SK-MEL-5 (cell line): ENCODE measurements around the gene POU2F2. TPM values are rescaled to one million over a fixed set of nuclear protein-coding genes. Genes with fewer than 3 reads are reported as not detected.

ENCODE experiments used
- DNase-seq: peaks from one replicate; pipeline ENCODE4 v3.0.0-alpha.2; 2016; ENCODE audit warnings: low read depth, low spot score
- in situ Hi-C: cut with HindIII; loops from 2 replicates; pipeline ENCODE4 v1.10.0; 2016; ENCODE audit warnings: low sequenced_read_pairs, high pct_unique_total_duplicates, low pct_unique_long_range_greater_than_20kb
- polyA plus RNA-seq, 2 experiments: library from polyadenylated mRNA; depleted of rRNA; stranded (reverse); fragments of >200 nt; gene quantifications; 2 replicates each; pipeline ENCODE4 v1.2.3, GENCODE V29; 2015
- total RNA-seq: library from RNA; depleted of rRNA; stranded (reverse); fragments of >200 nt; shearing (Covaris generic); gene quantifications from 2 replicates; pipeline ENCODE4 v1.2.3, GENCODE V29; 2014; rRNA removed

POU2F2 gene
- not detected in 2 replicates for total RNA-seq
- polyA plus RNA-seq (2015; cell fraction: cytosol; rRNA removed) = 0.05 TPM in 1 of 2 replicates, not detected in the other
- polyA plus RNA-seq (2015; cell fraction: nucleus; rRNA removed) = 0.18 and 0.74 TPM in 2 replicates

DNA sequence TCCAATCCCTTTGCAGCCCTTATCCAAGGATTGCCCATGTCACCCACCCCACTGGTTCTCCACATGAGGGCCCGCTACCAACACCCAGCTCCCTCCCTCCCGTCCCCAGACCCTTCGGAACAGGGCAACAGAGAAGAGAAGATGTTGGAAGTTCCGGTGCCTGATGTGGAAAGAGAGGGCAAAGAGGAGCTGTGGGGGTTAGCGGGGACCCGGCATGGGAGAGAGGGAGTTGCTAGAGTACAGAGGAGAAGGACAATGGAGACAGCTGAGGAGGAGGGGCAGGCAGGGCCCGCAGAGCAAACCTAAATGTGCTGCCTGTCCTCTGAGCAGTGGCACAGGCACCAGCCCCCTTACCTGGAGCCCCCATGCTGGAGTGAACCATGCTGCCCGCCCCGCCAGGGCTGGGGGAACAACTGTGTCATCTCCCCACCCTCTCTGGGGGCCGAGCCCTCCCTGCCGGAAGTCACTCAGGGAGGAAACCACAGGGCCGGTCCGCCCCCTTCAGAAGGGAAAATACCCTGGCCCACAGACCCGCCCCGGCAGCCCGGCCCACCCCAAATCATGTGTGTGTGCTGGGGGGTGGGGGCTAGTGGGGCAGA lies at the start of gene POU2F2:
POU2F2 (minus strand) TSS at position 417 of the 599 bp plus-strand sequence; CDS start at position 382, 35 bp downstream.
- no peak for DNase-seq
- in situ Hi-C loops = no loop called here

DNA sequence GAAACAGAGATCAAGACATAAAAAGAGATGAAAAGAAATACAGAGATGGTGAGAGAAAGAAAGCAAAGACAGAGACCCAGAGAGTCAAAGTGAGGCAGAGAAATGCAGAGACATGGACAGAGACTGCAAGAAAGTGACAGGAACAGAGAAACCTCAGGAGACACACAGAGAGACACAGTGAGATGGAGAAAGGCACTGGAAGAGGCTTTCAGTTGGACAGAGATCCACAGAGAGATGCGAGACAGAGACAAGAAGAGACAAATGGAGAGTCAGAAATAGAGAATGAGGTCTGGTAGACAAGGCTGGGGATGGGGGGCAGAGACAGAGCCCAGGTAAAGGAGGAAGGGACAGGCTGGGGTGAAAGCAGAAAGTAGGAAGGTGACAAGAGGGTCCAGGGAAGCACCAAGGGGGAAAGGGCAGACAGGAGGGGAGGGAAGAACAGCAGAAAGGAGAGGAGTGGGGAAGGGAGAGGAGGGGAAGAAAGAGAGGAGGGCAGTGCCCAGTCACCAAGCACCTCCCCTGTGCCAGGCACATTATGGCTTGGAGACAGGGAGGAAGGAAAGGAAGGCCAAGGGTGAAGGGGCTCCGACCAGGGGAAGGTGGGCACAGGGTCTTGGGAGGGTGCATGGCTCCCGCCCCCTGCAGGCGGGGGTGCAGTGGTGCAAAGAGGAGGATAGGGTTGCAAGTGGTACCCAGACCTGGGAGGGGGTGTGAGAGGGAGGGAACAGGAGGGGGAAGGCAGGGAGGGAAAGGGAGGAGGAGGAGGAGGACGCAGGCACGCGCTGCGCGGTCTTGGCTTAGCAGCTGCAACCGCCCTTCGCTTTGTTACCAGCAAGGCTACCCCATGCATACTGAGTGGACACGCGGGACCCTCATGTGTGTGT lies 46.8 kb upstream of the POU2F2 start:
- no peak for DNase-seq
- in situ Hi-C loops = no loop called here

DNA sequence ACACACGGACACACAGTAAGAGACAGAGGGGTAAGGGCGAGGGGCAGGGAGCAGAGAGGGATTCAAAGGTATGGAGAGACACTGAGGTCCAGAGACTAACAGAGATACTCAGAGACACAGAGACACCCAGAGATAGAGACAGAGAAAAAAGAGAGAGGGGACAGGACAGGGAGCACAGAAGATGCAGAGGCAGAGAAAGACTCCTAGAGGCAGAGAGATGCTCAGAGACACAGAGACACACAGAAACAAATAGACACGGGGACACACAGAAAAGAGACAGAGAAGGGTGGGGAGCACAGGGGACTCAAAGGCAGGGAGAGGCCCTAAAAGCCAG lies 45.4 kb upstream of the POU2F2 start:
- DNase-seq = no peak
- in situ Hi-C loops = no loop called here

DNA sequence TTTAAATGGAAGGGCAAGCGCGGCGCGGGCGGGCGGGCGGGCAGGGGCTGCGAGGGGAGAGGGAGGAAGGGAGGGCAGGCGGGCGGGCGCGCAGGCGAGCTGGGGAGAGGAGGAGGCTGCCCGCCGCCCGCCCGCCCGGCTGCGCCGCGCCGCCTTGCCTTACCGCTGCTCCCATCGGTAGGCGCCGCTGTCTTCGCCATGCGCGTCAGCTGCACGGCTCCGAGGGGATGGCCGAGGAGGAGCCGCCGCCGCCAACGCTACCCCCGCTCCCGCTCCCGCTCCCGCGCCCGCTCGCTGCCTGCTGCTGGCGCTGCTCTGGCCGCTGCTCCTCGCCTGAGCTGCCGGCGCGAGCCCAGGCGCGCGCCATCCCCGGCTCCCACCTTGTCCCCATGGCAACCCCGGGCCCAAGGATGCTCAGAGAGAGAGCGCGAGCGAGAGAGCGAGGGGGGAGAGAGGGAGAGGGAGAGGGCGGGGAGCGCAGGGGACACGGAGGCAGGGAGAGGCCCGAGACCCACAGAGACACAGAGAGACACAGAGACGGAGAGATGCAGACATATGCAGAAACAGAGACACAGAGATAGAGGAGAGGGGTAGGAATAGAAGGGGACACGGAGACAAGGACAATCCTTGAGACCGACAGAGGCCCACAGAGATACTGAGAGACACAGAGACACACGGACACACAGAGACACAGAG lies 44.9 kb upstream of the POU2F2 start:
- DNase-seq = peak; percentile 63
- in situ Hi-C loops = no loop called here

- in situ Hi-C loops = no loop called here
- DNase-seq = no peak
Measured at GRCh38 chr19:42176649-42176989, 44.4 kb upstream of the POU2F2 start.

DNA sequence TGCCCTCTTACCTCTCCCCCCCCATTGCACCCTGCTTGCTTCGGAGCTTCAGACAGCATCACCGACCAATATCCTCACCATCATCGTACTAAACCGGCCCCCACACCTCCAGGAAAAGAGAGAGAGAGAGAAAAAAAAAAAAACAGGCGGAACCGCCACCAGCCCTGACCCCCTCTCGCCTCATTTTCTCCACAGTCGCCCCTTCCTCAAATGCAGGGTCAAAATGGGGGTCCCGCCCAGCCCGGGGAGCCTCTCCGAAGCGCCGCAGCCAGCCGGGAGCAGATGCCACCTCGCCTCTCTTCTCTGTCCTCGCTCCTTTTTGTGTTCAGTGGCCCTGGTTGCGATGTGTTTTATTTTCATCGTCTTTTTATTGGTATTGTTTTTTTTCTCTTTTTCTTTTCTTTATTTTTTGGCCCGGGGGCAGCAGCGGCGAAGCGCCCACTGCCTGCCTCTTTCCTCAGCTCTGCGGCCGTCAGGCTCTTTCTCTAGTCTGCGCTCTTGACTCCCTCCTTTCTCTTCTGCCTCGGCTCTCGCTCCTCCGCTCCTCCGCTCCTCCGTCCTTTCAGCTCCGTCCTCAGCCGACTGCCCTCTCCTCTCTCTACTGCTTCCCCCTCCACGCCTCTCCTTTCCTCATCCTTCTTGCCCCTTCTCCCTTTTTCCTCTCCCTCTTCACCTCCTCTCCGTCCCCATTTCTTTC lies 43.9 kb upstream of the POU2F2 start:
- in situ Hi-C loops = no loop called here
- no peak for DNase-seq

DNA sequence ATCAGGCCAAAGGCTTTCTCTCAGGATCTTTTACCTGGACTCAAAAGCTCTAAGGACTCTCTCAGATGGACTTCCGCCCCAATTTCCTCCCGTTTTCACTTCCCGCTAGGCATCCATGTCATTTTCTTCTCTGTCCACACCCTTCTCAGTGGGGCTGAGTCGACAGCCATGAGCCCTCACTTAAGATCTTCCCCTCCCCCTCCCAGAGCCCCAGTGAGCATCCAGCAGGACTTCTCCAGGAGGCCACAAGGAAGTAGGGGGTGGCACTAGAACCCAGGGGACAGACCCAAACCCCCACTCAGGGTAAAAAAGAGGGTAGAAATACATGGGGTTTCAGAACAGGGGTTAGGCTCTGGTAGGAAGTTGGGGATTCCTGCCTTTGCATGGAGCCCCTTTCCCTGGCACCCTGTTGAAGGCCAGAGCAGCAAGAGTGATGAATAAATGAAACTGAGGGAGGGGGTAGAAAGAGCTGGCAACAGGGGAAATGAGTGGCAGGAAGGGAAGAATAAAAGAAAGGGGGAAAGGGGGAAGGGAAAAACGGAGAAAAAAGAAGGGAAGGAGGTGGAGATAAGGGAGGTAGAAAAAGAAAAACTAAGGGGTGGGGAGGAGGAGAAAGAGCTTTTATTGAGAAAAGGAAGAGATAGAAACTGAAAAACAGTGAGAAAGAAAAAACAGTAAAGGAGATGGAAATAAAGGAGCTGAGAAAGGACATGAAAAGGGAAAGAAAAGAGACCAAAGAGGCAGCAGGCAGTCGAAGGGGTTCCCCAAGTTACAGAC lies 42.9 kb upstream of the POU2F2 start:
- in situ Hi-C loops = no loop called here
- no peak for DNase-seq

DNA sequence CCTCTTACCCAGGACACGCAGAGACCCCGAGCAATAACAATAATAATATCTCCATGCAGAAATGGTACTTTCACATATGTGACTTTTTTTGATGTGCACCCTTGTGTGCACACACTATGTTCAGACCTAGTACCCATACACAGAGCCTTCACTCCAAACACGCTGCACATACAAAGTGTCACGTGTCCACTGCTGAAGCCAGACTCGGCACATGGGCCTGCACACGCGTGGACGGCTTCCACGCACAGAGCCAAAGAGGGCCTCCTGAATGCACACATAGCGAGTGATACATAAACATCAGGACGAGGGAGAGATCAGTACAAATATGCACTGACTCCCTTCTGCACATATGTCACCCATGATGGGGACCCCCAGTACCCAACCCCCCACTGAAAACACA lies 41.9 kb upstream of the POU2F2 start:
- in situ Hi-C loops = no loop called here

DNA sequence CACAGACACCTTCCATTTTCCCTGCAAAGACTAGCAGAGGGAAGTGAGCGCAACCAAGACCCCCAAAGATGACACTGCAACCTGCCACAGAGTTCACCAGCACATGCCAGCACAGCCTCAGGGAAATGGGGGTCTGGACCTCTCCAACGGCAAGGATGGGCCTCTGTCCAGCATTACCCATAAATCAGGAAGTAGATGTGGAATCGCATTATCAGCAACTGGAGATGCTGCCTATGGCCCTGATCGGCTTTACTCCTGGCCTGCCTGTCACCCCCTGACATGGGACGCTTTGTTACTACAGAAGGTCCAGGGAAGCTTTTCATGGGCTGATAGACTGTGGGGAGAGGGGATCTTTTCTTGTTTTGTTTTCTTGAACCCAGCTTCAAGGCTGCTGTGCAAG lies 41.4 kb upstream of the POU2F2 start:
- no peak for DNase-seq
- in situ Hi-C loops = no loop called here

More for the DNA sequence above, 41.9 kb upstream of the POU2F2 start:
- no peak for DNase-seq

GRCh38 chr19:42172261-42172660 lies 40.0 kb upstream of the POU2F2 start:
- in situ Hi-C loops = no loop called here
- no peak for DNase-seq

DNA sequence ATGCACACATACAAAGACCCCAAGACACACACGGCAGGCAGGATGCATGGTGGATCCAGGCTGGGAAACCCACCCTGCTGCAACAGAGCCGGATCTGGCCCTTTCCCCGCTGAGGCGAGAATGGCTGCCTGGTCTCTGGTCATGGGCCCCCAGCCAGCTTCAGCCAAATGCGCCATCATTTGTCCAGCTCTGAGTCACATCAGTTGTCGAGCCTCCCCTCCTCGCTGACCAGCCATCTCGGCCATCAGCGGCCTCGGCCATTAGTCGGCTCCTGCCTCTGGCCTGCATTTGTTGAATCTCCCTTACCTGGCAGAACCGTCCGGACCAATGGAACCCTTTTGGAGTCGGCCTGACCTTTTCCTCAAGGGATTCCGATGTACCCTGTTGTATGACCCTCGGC lies 38.5 kb upstream of the POU2F2 start:
- in situ Hi-C loops = no loop called here
- DNase-seq = no peak

DNA sequence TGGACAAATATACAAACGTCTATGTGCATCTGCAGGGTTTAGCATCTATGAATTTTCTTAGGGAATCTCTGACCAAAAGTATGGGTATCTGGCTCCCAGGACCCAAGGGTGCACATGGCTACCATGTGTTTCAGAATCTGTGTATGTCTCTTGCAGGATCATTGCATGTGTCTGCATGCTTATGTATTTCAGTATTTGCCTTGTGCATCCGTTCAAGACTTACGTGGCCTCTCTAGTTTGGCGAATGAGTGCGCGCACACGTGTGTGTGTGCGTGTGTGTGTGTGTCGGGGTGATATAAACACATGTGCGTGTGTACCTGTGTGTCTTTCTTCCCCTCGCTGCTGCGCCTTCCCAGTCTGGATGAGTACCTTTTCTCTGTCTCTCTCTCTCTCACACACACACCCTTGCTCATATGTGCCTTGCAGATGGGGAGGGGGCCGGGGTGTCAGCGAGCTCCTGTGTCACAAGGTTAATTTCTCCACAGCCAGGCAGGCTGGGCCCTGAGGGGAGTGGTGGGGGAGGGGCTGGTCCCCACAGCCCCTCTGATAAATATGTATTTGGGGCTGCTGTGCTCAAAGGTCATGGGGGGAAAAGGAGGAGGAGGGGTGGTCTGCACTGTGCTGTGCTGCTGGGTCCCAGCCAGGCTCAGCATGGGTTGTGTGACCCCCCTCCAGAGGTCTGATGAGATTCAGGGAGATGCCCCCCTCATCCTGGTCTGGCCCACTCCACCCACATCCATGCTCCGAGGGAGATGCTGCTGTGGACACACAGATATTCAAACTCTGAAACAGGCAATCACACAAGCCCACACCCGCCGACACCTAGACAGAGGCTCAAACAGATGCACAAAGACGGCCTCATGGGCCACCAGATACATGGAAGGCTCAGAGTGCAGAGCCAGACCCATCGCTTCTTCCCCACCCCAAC lies 37.5 kb upstream of the POU2F2 start:
- no peak for DNase-seq
- in situ Hi-C loops = no loop called here

- DNase-seq = peak; percentile 76
- in situ Hi-C loops = no loop called here
Measured at GRCh38 chr19:42168206-42168605, 36.0 kb upstream of the POU2F2 start.

DNA sequence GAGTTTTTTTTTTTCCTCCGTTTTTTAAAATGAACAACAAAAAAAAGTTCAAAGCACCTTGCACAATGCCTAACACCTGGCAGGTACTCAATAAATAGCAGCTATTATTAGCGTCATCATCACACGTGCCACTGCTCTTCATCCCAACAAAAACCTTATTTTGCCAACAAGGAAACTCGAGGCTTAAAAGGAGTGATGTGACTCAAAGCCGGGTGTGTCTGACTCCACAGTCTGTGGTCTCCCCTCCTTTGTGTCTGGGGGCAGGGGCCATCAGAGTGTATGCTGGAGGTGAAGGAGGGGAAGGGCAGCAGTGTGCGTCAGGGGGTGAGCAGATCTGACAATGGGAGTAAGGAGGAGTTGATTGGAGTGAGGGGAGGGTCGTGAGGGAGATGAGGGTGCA lies 34.1 kb upstream of the POU2F2 start:
- in situ Hi-C loops = no loop called here
- DNase-seq = no peak

DNA sequence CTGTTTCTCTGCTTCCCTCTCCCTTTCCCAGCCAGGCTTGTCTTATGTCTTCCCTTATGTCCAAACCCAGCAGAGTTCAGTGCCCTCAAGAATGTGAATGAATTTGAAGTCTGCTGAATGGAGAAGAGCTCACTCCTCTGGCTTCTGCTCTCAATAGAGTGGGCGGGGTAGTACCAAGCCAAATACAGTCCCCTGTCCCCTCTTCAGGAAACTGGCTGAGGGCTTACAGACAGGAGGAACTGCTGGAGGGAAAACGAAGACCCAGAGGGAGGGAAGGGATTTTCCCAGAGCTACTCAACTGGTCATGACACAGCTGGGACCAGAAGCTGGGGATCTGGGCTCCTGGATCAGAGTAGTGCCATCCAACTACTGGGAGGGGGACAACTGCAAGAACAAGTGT lies 32.9 kb upstream of the POU2F2 start:
- DNase-seq = no peak
- in situ Hi-C loops = no loop called here

- no peak for DNase-seq
- in situ Hi-C loops = no loop called here
Measured at GRCh38 chr19:42161616-42162263, 29.5 kb upstream of the POU2F2 start.
